Measurements from ENCODE around the gene URAD. TPM values are rescaled to one million over a fixed set of nuclear protein-coding genes. Genes with fewer than 3 reads are reported as not detected.

Gene URAD
- total RNA-seq, 2 experiments from 2014 or later, result not detected

- Mint-ChIP-seq H3K4me3 (no peak overlapping the region), H3K27me3 (peaks cover 31% of the 10 kb centered on the region), H3K4me1 (ENCODE audit: low read depth) (no peaks in the 10 kb centered on the region), H3K9me3 (peaks cover 3% of the 10 kb centered on the region), H3K36me3 (no peaks in the 10 kb centered on the region), H3K27ac (no peak overlapping the region)
- ChIA-PET POLR2A (no interaction called here), CTCF (interaction anchor here (0.7 to 1.5 kb wide), 2 partner anchors 20 to 608 kb away, joined by 3 to 8 read pairs; no protein-coding TSS in a partner anchor)
- intact Hi-C loops (cut with micrococcal nuclease), result no loop called here
- DNase-seq, result no peak
Measured at GRCh38 chr13:27933580-27934328, 54.7 kb downstream of the URAD start.

- Mint-ChIP-seq H3K9me3 (peaks cover 3% of the 10 kb centered on the region), H3K27me3 (peaks cover 37% of the 10 kb centered on the region)
- POLR2A ChIA-PET, result no interaction called here
Measured at GRCh38 chr13:27933118-27933517, 55.4 kb downstream of the URAD start.

GRCh38 chr13:27929868-27930267 lies 58.6 kb downstream of the URAD start:
- Mint-ChIP-seq H3K36me3 (no peaks in the 10 kb centered on the region), H3K27me3 (peaks cover 66% of the 10 kb centered on the region), H3K9me3 (no peaks in the 10 kb centered on the region), H3K27ac (no peak overlapping the region), H3K4me1 (ENCODE audit: low read depth) (peaks cover 16% of the 10 kb centered on the region), H3K4me3 (no peak overlapping the region)
- intact Hi-C loops (cut with micrococcal nuclease), result loop anchor here (2.0 kb wide), 1 partner anchor 25 kb away; no protein-coding TSS in a partner anchor
- CTCF ChIA-PET, result no interaction called here
- DNase-seq, result no peak
- POLR2A ChIA-PET, result no interaction called here

More at GRCh38 chr13:27933118-27933517, 55.4 kb downstream of the URAD start:
- no peak for DNase-seq
- H3K4me3 Mint-ChIP-seq, result no peak overlapping the region
- no peaks in the 10 kb centered on the region for H3K36me3 Mint-ChIP-seq
- CTCF ChIA-PET, result interaction anchor here (0.7 to 1.5 kb wide), 2 partner anchors 21 to 607 kb away, joined by 3 to 8 read pairs; no protein-coding TSS in a partner anchor
- no peak overlapping the region for H3K27ac Mint-ChIP-seq
- peaks cover under 1% of the 10 kb centered on the region for H3K4me1 Mint-ChIP-seq (ENCODE audit: low read depth)
- intact Hi-C loops (cut with micrococcal nuclease), result no loop called here

- H3K36me3 Mint-ChIP-seq, result no peaks in the 10 kb centered on the region
- H3K9me3 Mint-ChIP-seq, result no peaks in the 10 kb centered on the region
- CTCF ChIA-PET, result no interaction called here
- POLR2A ChIA-PET, result no interaction called here
- peaks cover 18% of the 10 kb centered on the region for H3K4me1 Mint-ChIP-seq (ENCODE audit: low read depth)
- H3K4me3 Mint-ChIP-seq, result no peak overlapping the region
- intact Hi-C loops (cut with micrococcal nuclease), result loop anchor here (2.0 kb wide), 1 partner anchor 26 kb away; no protein-coding TSS in a partner anchor
- no peak overlapping the region for H3K27ac Mint-ChIP-seq
- no peak for DNase-seq
- H3K27me3 Mint-ChIP-seq, result peaks cover 70% of the 10 kb centered on the region
Measured at GRCh38 chr13:27928805-27929753, 59.4 kb downstream of the URAD start.

- ChIA-PET CTCF (no interaction called here), POLR2A (no interaction called here)
- H3K36me3 Mint-ChIP-seq, result no peaks in the 10 kb centered on the region
- peaks cover 22% of the 10 kb centered on the region for H3K4me1 Mint-ChIP-seq (ENCODE audit: low read depth)
- H3K4me3 Mint-ChIP-seq, result no peak overlapping the region
- H3K27ac Mint-ChIP-seq, result no peak overlapping the region
- peaks cover 73% of the 10 kb centered on the region for H3K27me3 Mint-ChIP-seq
- DNase-seq, result no peak
- intact Hi-C loops (cut with micrococcal nuclease), result loop anchor here (2.0 kb wide), 1 partner anchor 26 kb away; no protein-coding TSS in a partner anchor
- H3K9me3 Mint-ChIP-seq, result no peaks in the 10 kb centered on the region
Measured at GRCh38 chr13:27928353-27928804, 60.1 kb downstream of the URAD start.

Other genes with a start within 250 kb of the URAD start
- gene GSX1, start 196.2 kb downstream of the URAD start, total RNA-seq, result not detected
- gene PDX1, start 68.7 kb downstream of the URAD start, total RNA-seq, result not detected
- not detected for gene CDX2, start 19.4 kb downstream of the URAD start, total RNA-seq
- not detected for gene FLT3, start 111.9 kb upstream of the URAD start, total RNA-seq
- 10 to 100 TPM; 26.0 to 28.3 TPM for gene PAN3, start 149.9 kb upstream of the URAD start, total RNA-seq

Measured in activated CD4-positive, alpha-beta memory T cell treated with anti-CD3 and anti-CD28 coated beads for 36 hours (primary cell).